Neural progenitor cell (in vitro differentiated cells): Measurements from ENCODE around the gene MT1H. TPM values are rescaled to one million over a fixed set of nuclear protein-coding genes. Genes with fewer than 3 reads are reported as not detected.
A peak's percentile ranks its signal among the peaks of the same experiment; 100 is the strongest.

Experiments used
- DNase-seq: peaks from one replicate; pipeline ENCODE4 v3.0.0-alpha.2; 2016; ENCODE audit warnings: low spot score
- H2AFZ ChIP-seq: fragments of 200-600 bp; sonication (generic); replicated peaks from 2 replicates; pipeline ENCODE4 v1.6.1; 2016; ENCODE audit warnings: antibody characterized with exemption
- H3F3A ChIP-seq: fragments of 200-600 bp; sonication (generic); 2 replicates; pipeline ENCODE4 v1.6.1; 2016; ENCODE audit warnings: antibody characterized with exemption, low read depth
- H3K27ac ChIP-seq: fragments of 200-600 bp; sonication (generic); 2 replicates; pipeline ENCODE4 v1.5.1; 2016; ENCODE audit warnings: mild to moderate bottlenecking
- H3K27me3 ChIP-seq: fragments of 200-600 bp; sonication (generic); 2 replicates; pipeline ENCODE4 v1.6.1; 2016; ENCODE audit warnings: mild to moderate bottlenecking, moderate library complexity
- H3K36me3 ChIP-seq: fragments of 200-600 bp; sonication (generic); 2 replicates; pipeline ENCODE4 v1.5.1; 2016
- H3K4me1 ChIP-seq: fragments of 200-600 bp; sonication (generic); 2 replicates; pipeline ENCODE4 v1.6.1; 2016; ENCODE audit warnings: mixed run types
- H3K4me2 ChIP-seq: fragments of 200-600 bp; sonication (generic); 2 replicates; pipeline ENCODE4 v1.6.1; 2016
- H3K4me3 ChIP-seq: fragments of 200-600 bp; sonication (generic); 2 replicates; pipeline ENCODE4 v1.5.1; 2016
- H3K79me2 ChIP-seq: fragments of 200-600 bp; sonication (generic); 2 replicates; pipeline ENCODE4 v1.6.1; 2016; ENCODE audit warnings: low read depth
- H3K9ac ChIP-seq: fragments of 200-600 bp; sonication (generic); 2 replicates; pipeline ENCODE4 v1.6.1; 2016
- H3K9me3 ChIP-seq: fragments of 200-600 bp; sonication (generic); 2 replicates; pipeline ENCODE4 v1.5.1; 2016; ENCODE audit warnings: low read depth
- H4K20me1 ChIP-seq: fragments of 200-600 bp; sonication (generic); 2 replicates; pipeline ENCODE4 v1.6.1; 2016; ENCODE audit warnings: low read depth
- H3K27ac Mint-ChIP-seq: 3 replicates; pipeline ENCODE4 v1.8.0; 2021; ENCODE audit warnings: mixed read lengths
- H3K27me3 Mint-ChIP-seq: 2 replicates; pipeline ENCODE4 v1.8.0; 2022; ENCODE audit warnings: low read depth, mild to moderate bottlenecking, inconsistent platforms, moderate library complexity, mixed read lengths; ENCODE audit not compliant: insufficient read depth
- H3K36me3 Mint-ChIP-seq: 3 replicates; pipeline ENCODE4 v1.8.0; 2021; ENCODE audit warnings: mixed read lengths
- H3K4me1 Mint-ChIP-seq: 3 replicates; pipeline ENCODE4 v1.8.0; 2021; ENCODE audit warnings: mixed read lengths
- H3K4me3 Mint-ChIP-seq: 3 replicates; pipeline ENCODE4 v1.8.0; 2021; ENCODE audit warnings: mild to moderate bottlenecking, moderate library complexity, mixed read lengths
- H3K9me3 Mint-ChIP-seq: 3 replicates; pipeline ENCODE4 v1.8.0; 2020; ENCODE audit warnings: mixed read lengths
- EZH2 ChIP-seq: fragments of 200-600 bp; sonication (generic); IDR thresholded peaks from 2 replicates; pipeline ENCODE4 v1.6.1; 2017; ENCODE audit warnings: antibody characterized with exemption, mild to moderate bottlenecking, moderate library complexity
- EZH2phosphoT487 ChIP-seq: fragments of 200-600 bp; sonication (generic); IDR thresholded peaks from 2 replicates; pipeline ENCODE4 v1.6.1; 2017; ENCODE audit warnings: antibody characterized with exemption
- total RNA-seq: library from RNA; depleted of rRNA; stranded (reverse); fragments of >200 nt; gene quantifications from 2 replicates; pipeline ENCODE4 v1.2.3, GENCODE V29; 2015; ENCODE audit warnings: low replicate concordance
- TF ChIP-seq, protein P1 (sequence below): fragments of 200-600 bp; sonication (generic); IDR thresholded peaks from 2 replicates; pipeline ENCODE4 v1.5.1; 2017; ENCODE audit warnings: antibody characterized with exemption, mild to moderate bottlenecking

The MT1H gene
- total RNA-seq, 1 donor from 2014 or later, result not detected

- peaks cover 5% of the 10 kb centered on the region for H3F3A ChIP-seq
- no peak for DNase-seq
- H3K27me3 Mint-ChIP-seq, result peaks cover 12% of the 10 kb centered on the region
- peak overlapping the region; percentile 58 for H3K4me3 ChIP-seq
- H3K9me3 ChIP-seq, result no peaks in the 10 kb centered on the region
- H3K4me2 ChIP-seq, result peak overlapping the region; percentile 93
- H3K27me3 ChIP-seq, result peaks cover 68% of the 10 kb centered on the region
- H3K27ac ChIP-seq, result no peak overlapping the region
- peaks cover 22% of the 10 kb centered on the region for H3K4me1 Mint-ChIP-seq
- no peak overlapping the region for H3K9ac ChIP-seq
- H4K20me1 ChIP-seq, result no peaks in the 10 kb centered on the region
- TF ChIP-seq, protein P1, sequence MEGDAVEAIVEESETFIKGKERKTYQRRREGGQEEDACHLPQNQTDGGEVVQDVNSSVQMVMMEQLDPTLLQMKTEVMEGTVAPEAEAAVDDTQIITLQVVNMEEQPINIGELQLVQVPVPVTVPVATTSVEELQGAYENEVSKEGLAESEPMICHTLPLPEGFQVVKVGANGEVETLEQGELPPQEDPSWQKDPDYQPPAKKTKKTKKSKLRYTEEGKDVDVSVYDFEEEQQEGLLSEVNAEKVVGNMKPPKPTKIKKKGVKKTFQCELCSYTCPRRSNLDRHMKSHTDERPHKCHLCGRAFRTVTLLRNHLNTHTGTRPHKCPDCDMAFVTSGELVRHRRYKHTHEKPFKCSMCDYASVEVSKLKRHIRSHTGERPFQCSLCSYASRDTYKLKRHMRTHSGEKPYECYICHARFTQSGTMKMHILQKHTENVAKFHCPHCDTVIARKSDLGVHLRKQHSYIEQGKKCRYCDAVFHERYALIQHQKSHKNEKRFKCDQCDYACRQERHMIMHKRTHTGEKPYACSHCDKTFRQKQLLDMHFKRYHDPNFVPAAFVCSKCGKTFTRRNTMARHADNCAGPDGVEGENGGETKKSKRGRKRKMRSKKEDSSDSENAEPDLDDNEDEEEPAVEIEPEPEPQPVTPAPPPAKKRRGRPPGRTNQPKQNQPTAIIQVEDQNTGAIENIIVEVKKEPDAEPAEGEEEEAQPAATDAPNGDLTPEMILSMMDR, result no peak
- H3K9me3 Mint-ChIP-seq, result peaks cover 10% of the 10 kb centered on the region
- peak overlapping the region; percentile 90 for H2AFZ ChIP-seq
- peaks cover 3% of the 10 kb centered on the region for H3K36me3 Mint-ChIP-seq
- H3K27ac Mint-ChIP-seq, result no peak overlapping the region
- no peaks in the 10 kb centered on the region for H3K36me3 ChIP-seq
- peak overlapping the region; percentile 89 for H3K4me3 Mint-ChIP-seq
- H3K79me2 ChIP-seq, result no peaks in the 10 kb centered on the region
- H3K4me1 ChIP-seq, result peaks cover 5% of the 10 kb centered on the region
Observed at GRCh38 chr16:56682703-56683397, 13.2 kb downstream of the MT1H start.

DNA sequence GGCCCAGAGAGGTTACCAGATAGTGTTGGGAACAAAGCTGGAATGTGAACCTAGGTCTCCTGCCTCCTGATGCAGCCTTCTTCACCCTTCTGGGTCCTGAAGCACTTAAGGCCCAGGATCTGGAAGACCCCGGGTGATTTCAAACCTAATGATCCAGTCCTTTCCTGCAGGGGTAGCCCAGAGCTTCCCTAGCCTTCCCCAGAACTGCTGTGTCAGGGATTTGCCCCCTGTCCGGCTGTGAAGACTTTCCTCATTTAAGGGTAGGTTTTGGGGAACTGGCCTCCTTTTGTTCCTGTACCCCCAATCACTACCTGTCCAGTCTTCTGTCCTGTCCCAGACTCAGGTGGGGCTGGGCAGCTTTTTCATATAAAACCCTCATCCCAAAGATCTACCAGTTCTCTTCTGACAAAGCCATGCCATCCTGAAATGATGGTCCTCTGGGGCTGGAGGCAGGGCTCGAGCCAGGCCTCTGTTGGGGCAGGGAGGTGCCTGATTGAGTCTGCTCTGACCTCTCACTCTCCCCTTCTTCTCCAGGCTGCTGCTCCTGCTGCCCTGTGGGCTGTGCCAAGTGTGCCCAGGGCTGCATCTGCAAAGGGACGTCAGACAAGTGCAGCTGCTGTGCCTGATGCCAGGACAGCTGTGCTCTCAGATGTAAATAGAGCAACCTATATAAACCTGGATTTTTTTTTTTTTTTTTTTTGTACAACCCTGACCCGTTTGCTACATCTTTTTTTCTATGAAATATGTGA is 14.0 kb downstream of the MT1H start:
- peaks cover 5% of the 10 kb centered on the region for H3F3A ChIP-seq
- H4K20me1 ChIP-seq, result no peaks in the 10 kb centered on the region
- Mint-ChIP-seq H3K9me3 (peaks cover 14% of the 10 kb centered on the region), H3K4me1 (peaks cover 22% of the 10 kb centered on the region), H3K27me3 (peaks cover 17% of the 10 kb centered on the region), H3K27ac (no peak overlapping the region), H3K36me3 (peaks cover 3% of the 10 kb centered on the region), H3K4me3 (peak overlapping the region; percentile 89)
- H3K4me1 ChIP-seq, result peaks cover 5% of the 10 kb centered on the region
- H3K27ac ChIP-seq, result no peak overlapping the region
- no peak overlapping the region for H3K9ac ChIP-seq
- TF ChIP-seq EZH2 (no peak), EZH2phosphoT487 (no peak)
- TF ChIP-seq, protein P1, result no peak
- peaks cover 61% of the 10 kb centered on the region for H3K27me3 ChIP-seq
- no peaks in the 10 kb centered on the region for H3K36me3 ChIP-seq
- no peak for DNase-seq
- no peaks in the 10 kb centered on the region for H3K79me2 ChIP-seq
- no peak overlapping the region for H3K4me3 ChIP-seq
- no peak overlapping the region for H2AFZ ChIP-seq
- peak overlapping the region; percentile 93 for H3K4me2 ChIP-seq
- H3K9me3 ChIP-seq, result no peaks in the 10 kb centered on the region

DNA sequence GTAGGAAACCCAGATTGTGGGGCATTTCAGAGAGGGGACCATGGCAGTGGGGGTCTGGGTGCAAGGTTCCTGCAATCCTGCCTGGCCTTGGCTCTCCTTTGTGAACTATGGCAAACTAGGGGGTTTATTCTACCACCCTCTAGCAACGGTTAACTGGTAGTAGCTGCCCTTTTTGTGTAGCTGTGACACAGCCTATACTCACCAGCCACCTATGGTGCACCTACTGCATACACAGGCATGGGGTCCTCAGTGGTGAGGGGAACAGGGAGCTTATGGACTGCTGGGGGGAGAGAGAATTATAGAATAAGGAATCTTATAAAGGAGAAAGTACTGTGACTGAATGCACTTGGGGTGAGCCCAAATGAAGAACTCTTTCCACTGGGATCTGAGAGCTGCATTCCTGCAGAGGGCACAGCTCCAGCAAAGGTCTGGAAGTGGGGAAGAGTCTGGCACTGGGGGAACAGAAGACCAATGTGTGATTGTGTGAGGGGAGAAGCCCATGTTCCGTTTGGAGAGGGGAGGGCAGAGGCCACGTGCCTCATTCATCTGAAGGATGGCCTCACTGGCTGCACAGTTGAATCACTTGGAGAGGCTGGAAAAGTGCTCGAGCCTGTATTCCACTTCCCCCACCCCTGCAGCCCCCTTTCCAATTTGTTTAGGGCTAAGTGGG is 14.8 kb downstream of the MT1H start:
- Histone ChIP-seq H3K9me3 (no peaks in the 10 kb centered on the region), H3K9ac (no peak overlapping the region), H3K4me2 (no peak overlapping the region), H3K27ac (no peak overlapping the region), H3F3A (peaks cover 5% of the 10 kb centered on the region), H3K4me3 (no peak overlapping the region), H2AFZ (no peak overlapping the region), H4K20me1 (no peaks in the 10 kb centered on the region), H3K36me3 (no peaks in the 10 kb centered on the region), H3K27me3 (peaks cover 53% of the 10 kb centered on the region), H3K4me1 (peaks cover 5% of the 10 kb centered on the region), H3K79me2 (no peaks in the 10 kb centered on the region)
- Mint-ChIP-seq H3K4me3 (peak overlapping the region; percentile 89), H3K27ac (no peak overlapping the region), H3K36me3 (peaks cover 3% of the 10 kb centered on the region), H3K4me1 (peaks cover 24% of the 10 kb centered on the region), H3K27me3 (peaks cover 17% of the 10 kb centered on the region), H3K9me3 (peaks cover 14% of the 10 kb centered on the region)
- DNase-seq, result no peak
- TF ChIP-seq EZH2phosphoT487, result no peak
- TF ChIP-seq, protein P1, result no peak
- no peak for TF ChIP-seq EZH2
